Sigmoid colon (tissue), 7 donors: ENCODE measurements around the gene COX7A2L. TPM values are rescaled to one million over a fixed set of nuclear protein-coding genes. Genes with fewer than 3 reads are reported as not detected.
"Not testable (repeated sequence)": the region's sequence is repeated elsewhere in the genome, so short reads cannot be mapped to it uniquely, and the experiment has no call there.

Experiments used
- DNase-seq: peaks from one replicate; pipeline ENCODE4 v3.0.0-alpha.2; 2019
- H3K27ac ChIP-seq, 4 donors: fragments of 200-600 bp; sonication (generic); one replicate each; pipeline ENCODE4 v1.5.1; 2016 to 2019; ENCODE audit warnings: mild to moderate bottlenecking in 1 of 4
- H3K27me3 ChIP-seq, 3 donors: fragments of 200-600 bp; sonication (generic); one replicate each; pipeline ENCODE4 v1.5.1; 2019; ENCODE audit warnings: mild to moderate bottlenecking in 1 of 3
- H3K36me3 ChIP-seq, 4 donors: fragments of 200-600 bp; sonication (generic); one replicate each; pipeline ENCODE4 v1.5.1; 2016 to 2019
- H3K4me1 ChIP-seq, 4 donors: fragments of 200-600 bp; sonication (generic); one replicate each; pipeline ENCODE4 v1.5.1; 2017 to 2019
- H3K4me3 ChIP-seq, 4 donors: fragments of 200-600 bp; sonication (generic); one replicate each; pipeline ENCODE4 v1.5.1; 2017 to 2019; ENCODE audit warnings: mild to moderate bottlenecking in 2 of 4, moderate library complexity in 1 of 4
- H3K9me3 ChIP-seq, 4 donors: fragments of 200-600 bp in 3 of 4; sonication (generic) in 3 of 4; one replicate each; pipeline versions ENCODE4 v1.5.1 to v1.6.1; 2013 to 2019
- CTCF ChIP-seq, 4 experiments: fragments of 450-650 bp in 3 of 4; fragments of 200-600 bp in 1 of 4; IDR thresholded peaks; one replicate each; pipeline ENCODE4 v1.5.1; 2016 to 2019; ENCODE audit warnings: antibody characterized with exemption in 4 of 4, mild to moderate bottlenecking in 3 of 4, moderate library complexity in 2 of 4
- EP300 ChIP-seq, 4 donors: sonication (generic); formaldehyde crosslinking; IDR thresholded peaks; one replicate each; pipeline ENCODE4 v1.6.1; 2017; ENCODE audit warnings: antibody characterized with exemption in 4 of 4
- POLR2A ChIP-seq, 2 donors: fragments of 450-650 bp; IDR thresholded peaks; one replicate each; pipeline ENCODE4 v1.6.1; 2016; ENCODE audit warnings: antibody characterized with exemption in 2 of 2, mild to moderate bottlenecking in 2 of 2, moderate library complexity in 2 of 2
- POLR2AphosphoS5 ChIP-seq, 4 donors: sonication (generic); formaldehyde crosslinking; IDR thresholded peaks; one replicate each; pipeline ENCODE4 v1.6.1; 2017; ENCODE audit warnings: antibody characterized with exemption in 4 of 4
- WGBS, 2 donors: extraction: QIAGEN DNeasy Blood & Tissue Kit; methylation state at CpG; one replicate each; pipeline ENCODE4 v1.1.7; 2013; 5-methylcytosine and 5-hydroxymethylcytosine counted together
- intact Hi-C: fragments of 100-400 bp; cut with DNase I; formaldehyde crosslinking; loops from one replicate; pipeline ENCODE4 v1.15.1; 2023
- polyA plus RNA-seq, 3 donors: library from polyadenylated mRNA; stranded (reverse); fragments of 200-250 nt; gene quantifications; one replicate each; pipeline ENCODE4 v1.2.3, GENCODE V29; 2013
- total RNA-seq, 4 donors: library from RNA; depleted of rRNA; stranded (reverse); fragments of >200 nt; gene quantifications; one replicate each; pipeline ENCODE4 v1.1.0, GENCODE V29; 2016
- donor health status: healthy with polysubstance abuse.
- donor health status: Bipolar disorder and iron deficiency.
- donor health status: healthy.

The COX7A2L gene
- total and polyA plus RNA-seq, 7 donors: 149 to 270 (median 193) TPM

- TF ChIP-seq POLR2A (IDR thresholded peaks at IDR 0.05) (no peak), EP300 (IDR thresholded peaks at IDR 0.05) (no peak), POLR2AphosphoS5 (IDR thresholded peaks at IDR 0.05) (no peak), CTCF (IDR thresholded peaks at IDR 0.05) (no peak)
Measured at GRCh38 chr2:42350434-42351063, 10.5 kb downstream of the COX7A2L start.

GRCh38 chr2:42348113-42348805 lies 12.8 kb downstream of the COX7A2L start:
- WGBS, 2 donors: 94 to 96% methylated on average over 8 of the region's 8 CpGs
- Histone ChIP-seq H3K27me3 (no peaks in the 10 kb centered on the region), H3K4me1 (peaks cover 0 to 8% (median 7%) of the 10 kb centered on the region in 4 donors), H3K27ac (no peak overlapping the region), H3K9me3 (no peaks in the 10 kb centered on the region), H3K36me3 (peaks cover 0 to 57% (median 13%) of the 10 kb centered on the region in 4 donors), H3K4me3 (no peak overlapping the region)
- intact Hi-C loops: no loop called here
- DNase-seq: no peak
- TF ChIP-seq POLR2A (IDR thresholded peaks at IDR 0.05) (no peak), POLR2AphosphoS5 (IDR thresholded peaks at IDR 0.05) (no peak), EP300 (IDR thresholded peaks at IDR 0.05) (no peak), CTCF (IDR thresholded peaks at IDR 0.05) (no peak)

More at GRCh38 chr2:42350434-42351063, 10.5 kb downstream of the COX7A2L start:
- DNase-seq: no peak
- no peak overlapping the region for H3K27ac ChIP-seq
- no peaks in the 10 kb centered on the region for H3K9me3 ChIP-seq
- peaks cover 0 to 42% (median 13%) of the 10 kb centered on the region in 4 donors for H3K36me3 ChIP-seq
- H3K4me3 ChIP-seq: no peak overlapping the region
- no peaks in the 10 kb centered on the region for H3K27me3 ChIP-seq
- 67 to 81% methylated on average over 3 of the region's 3 CpGs for WGBS, 2 donors
- intact Hi-C loops: no loop called here
- H3K4me1 ChIP-seq: peaks cover 0 to 19% (median 11%) of the 10 kb centered on the region in 4 donors

- H3K36me3 ChIP-seq: peaks cover 0 to 54% (median 12%) of the 10 kb centered on the region in 4 donors
Measured at GRCh38 chr2:42347518-42347917, 13.5 kb downstream of the COX7A2L start.

GRCh38 chr2:42346856-42347255 lies 14.2 kb downstream of the COX7A2L start:
- DNase-seq, intact Hi-C loops, H3K9me3 ChIP-seq, H3K27ac ChIP-seq, H3K27me3 ChIP-seq, H3K4me3 ChIP-seq: not testable (repeated sequence)
- peaks cover 0 to 22% (median 18%) of the 10 kb centered on the region in 4 donors for H3K4me1 ChIP-seq
- WGBS, 2 donors: 96 to 97% methylated on average over 6 of the region's 6 CpGs
- H3K36me3 ChIP-seq: peaks cover 0 to 48% (median 8%) of the 10 kb centered on the region in 4 donors

More at GRCh38 chr2:42347518-42347917, 13.5 kb downstream of the COX7A2L start:
- WGBS, 2 donors: 97% methylated on average over 12 of the region's 12 CpGs
- intact Hi-C loops, DNase-seq, H3K9me3 ChIP-seq, H3K27ac ChIP-seq, H3K27me3 ChIP-seq, H3K4me3 ChIP-seq: not testable (repeated sequence)
- H3K4me1 ChIP-seq: peaks cover 0 to 15% (median 12%) of the 10 kb centered on the region in 4 donors

- Histone ChIP-seq H3K27ac (no peak overlapping the region), H3K4me3 (no peak overlapping the region), H3K27me3 (no peaks in the 10 kb centered on the region), H3K9me3 (no peaks in the 10 kb centered on the region), H3K4me1 (peaks cover 0 to 23% (median 21%) of the 10 kb centered on the region in 4 donors), H3K36me3 (peaks cover 0 to 39% (median 2%) of the 10 kb centered on the region in 4 donors)
- DNase-seq: no peak
- 97 to 98% methylated on average over 4 of the region's 4 CpGs for WGBS, 2 donors
- intact Hi-C loops: no loop called here
- TF ChIP-seq CTCF (IDR thresholded peaks at IDR 0.05) (no peak), EP300 (IDR thresholded peaks at IDR 0.05) (no peak), POLR2A (IDR thresholded peaks at IDR 0.05) (no peak), POLR2AphosphoS5 (IDR thresholded peaks at IDR 0.05) (no peak)
Measured at GRCh38 chr2:42345986-42346385, 15.0 kb downstream of the COX7A2L start.
